Loucy (cell line): ENCODE measurements around the gene PSMD13.

Experiments used
- H2AFZ ChIP-seq: fragments of 200-600 bp; sonication (generic); 2 replicates; pipeline ENCODE4 v1.6.0; 2016; ENCODE audit warnings: antibody characterized with exemption, mild to moderate bottlenecking, low read length, moderate library complexity
- H3F3A ChIP-seq: fragments of 200-600 bp; 2 replicates; pipeline ENCODE4 v1.6.0; 2016; ENCODE audit warnings: antibody characterized with exemption, low read depth, mild to moderate bottlenecking
- H3K27me3 ChIP-seq: fragments of 200-600 bp; sonication (generic); 2 replicates; pipeline ENCODE4 v1.6.1; 2014; ENCODE audit warnings: low read length, mild to moderate bottlenecking; ENCODE audit not compliant: insufficient read depth, poor library complexity, severe bottlenecking
- H3K36me3 ChIP-seq: fragments of 200-600 bp; sonication (generic); 2 replicates; pipeline ENCODE4 v1.6.1; 2016; ENCODE audit warnings: low read length; ENCODE audit not compliant: insufficient read depth
- H3K4me1 ChIP-seq: fragments of 200-600 bp; sonication (generic); 2 replicates; pipeline ENCODE4 v1.5.1; 2014; ENCODE audit warnings: low read length, mild to moderate bottlenecking; ENCODE audit not compliant: insufficient read depth, poor library complexity, severe bottlenecking
- H3K4me2 ChIP-seq: fragments of 200-600 bp; sonication (generic); 2 replicates; pipeline ENCODE4 v1.6.0; 2014; ENCODE audit warnings: antibody characterized with exemption, low read length, low read depth, mild to moderate bottlenecking; ENCODE audit not compliant: poor library complexity, severe bottlenecking
- H3K4me3 ChIP-seq: fragments of 200-600 bp; sonication (generic); 2 replicates; pipeline ENCODE4 v1.5.1; 2014; ENCODE audit warnings: low read length, mild to moderate bottlenecking, mixed read lengths; ENCODE audit not compliant: poor library complexity, severe bottlenecking
- H3K79me2 ChIP-seq: fragments of 200-600 bp; sonication (generic); 2 replicates; pipeline ENCODE4 v1.6.1; 2014; ENCODE audit warnings: low read length; ENCODE audit not compliant: insufficient read depth
- H3K9ac ChIP-seq: fragments of 200-600 bp; sonication (generic); 2 replicates; pipeline ENCODE4 v1.6.0; 2014; ENCODE audit warnings: mild to moderate bottlenecking, low read depth, low read length, moderate library complexity; ENCODE audit not compliant: poor library complexity, severe bottlenecking
- H3K9me2 ChIP-seq: fragments of 200-600 bp; sonication (generic); replicated peaks from 2 replicates; pipeline ENCODE4 v1.6.1; 2016; ENCODE audit warnings: low read depth, low read length, mixed read lengths
- H3K9me3 ChIP-seq: fragments of 200-600 bp; sonication (generic); 2 replicates; pipeline ENCODE4 v1.6.1; 2014; ENCODE audit warnings: mild to moderate bottlenecking, antibody characterized with exemption, low read length, low read depth; ENCODE audit not compliant: insufficient read depth
- H4K20me1 ChIP-seq: fragments of 200-600 bp; sonication (generic); 2 replicates; pipeline ENCODE4 v1.6.0; 2014; ENCODE audit warnings: antibody characterized with exemption, low read length, mild to moderate bottlenecking; ENCODE audit not compliant: insufficient read depth, poor library complexity, severe bottlenecking
- EZH2phosphoT487 ChIP-seq: fragments of 200-600 bp; IDR thresholded peaks from 2 replicates; pipeline ENCODE4 v1.6.1; 2018; ENCODE audit warnings: antibody characterized with exemption, mild to moderate bottlenecking, moderate library complexity, borderline replicate concordance
- TF ChIP-seq, protein P1 (sequence below): fragments of 200-600 bp; sonication (generic); conservative IDR thresholded peaks from 2 replicates; pipeline ENCODE4 v1.5.1; 2014; ENCODE audit warnings: mild to moderate bottlenecking, antibody characterized with exemption, low read length

The PSMD13 gene

GRCh38 chr11:282171-282570, 45.4 kb downstream of the PSMD13 start:
- Histone ChIP-seq H3K4me3 (no peak overlapping the region), H3K9me2 (no peaks in the 10 kb centered on the region), H3K79me2 (peaks cover 4% of the 10 kb centered on the region; the same call in 1 of the 2 replicates), H4K20me1 (no peaks in the 10 kb centered on the region), H3K9me3 (no peaks in the 10 kb centered on the region), H3K36me3 (no peaks in the 10 kb centered on the region), H3K4me2 (no peak overlapping the region), H3K4me1 (peaks cover 13% of the 10 kb centered on the region), H3K27me3 (no peaks in the 10 kb centered on the region), H3K9ac (no peak overlapping the region), H3F3A (no peaks in the 10 kb centered on the region), H2AFZ (no peak overlapping the region)
- TF ChIP-seq, protein P1, sequence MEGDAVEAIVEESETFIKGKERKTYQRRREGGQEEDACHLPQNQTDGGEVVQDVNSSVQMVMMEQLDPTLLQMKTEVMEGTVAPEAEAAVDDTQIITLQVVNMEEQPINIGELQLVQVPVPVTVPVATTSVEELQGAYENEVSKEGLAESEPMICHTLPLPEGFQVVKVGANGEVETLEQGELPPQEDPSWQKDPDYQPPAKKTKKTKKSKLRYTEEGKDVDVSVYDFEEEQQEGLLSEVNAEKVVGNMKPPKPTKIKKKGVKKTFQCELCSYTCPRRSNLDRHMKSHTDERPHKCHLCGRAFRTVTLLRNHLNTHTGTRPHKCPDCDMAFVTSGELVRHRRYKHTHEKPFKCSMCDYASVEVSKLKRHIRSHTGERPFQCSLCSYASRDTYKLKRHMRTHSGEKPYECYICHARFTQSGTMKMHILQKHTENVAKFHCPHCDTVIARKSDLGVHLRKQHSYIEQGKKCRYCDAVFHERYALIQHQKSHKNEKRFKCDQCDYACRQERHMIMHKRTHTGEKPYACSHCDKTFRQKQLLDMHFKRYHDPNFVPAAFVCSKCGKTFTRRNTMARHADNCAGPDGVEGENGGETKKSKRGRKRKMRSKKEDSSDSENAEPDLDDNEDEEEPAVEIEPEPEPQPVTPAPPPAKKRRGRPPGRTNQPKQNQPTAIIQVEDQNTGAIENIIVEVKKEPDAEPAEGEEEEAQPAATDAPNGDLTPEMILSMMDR: no peak
- no peak for TF ChIP-seq EZH2phosphoT487

- Histone ChIP-seq H3K27me3 (no peaks in the 10 kb centered on the region), H3K9ac (no peak overlapping the region), H3K36me3 (no peaks in the 10 kb centered on the region), H2AFZ (no peak overlapping the region), H3K4me3 (no peak overlapping the region), H3K4me2 (no peak overlapping the region), H4K20me1 (no peaks in the 10 kb centered on the region), H3F3A (no peaks in the 10 kb centered on the region), H3K9me3 (no peaks in the 10 kb centered on the region), H3K9me2 (no peaks in the 10 kb centered on the region), H3K4me1 (peaks cover 14% of the 10 kb centered on the region), H3K79me2 (peaks cover 5% of the 10 kb centered on the region; the same call in 1 of the 2 replicates)
- TF ChIP-seq EZH2phosphoT487: no peak
- TF ChIP-seq, protein P1: no peak
Observed at GRCh38 chr11:282630-283360, 46.0 kb downstream of the PSMD13 start.

DNA sequence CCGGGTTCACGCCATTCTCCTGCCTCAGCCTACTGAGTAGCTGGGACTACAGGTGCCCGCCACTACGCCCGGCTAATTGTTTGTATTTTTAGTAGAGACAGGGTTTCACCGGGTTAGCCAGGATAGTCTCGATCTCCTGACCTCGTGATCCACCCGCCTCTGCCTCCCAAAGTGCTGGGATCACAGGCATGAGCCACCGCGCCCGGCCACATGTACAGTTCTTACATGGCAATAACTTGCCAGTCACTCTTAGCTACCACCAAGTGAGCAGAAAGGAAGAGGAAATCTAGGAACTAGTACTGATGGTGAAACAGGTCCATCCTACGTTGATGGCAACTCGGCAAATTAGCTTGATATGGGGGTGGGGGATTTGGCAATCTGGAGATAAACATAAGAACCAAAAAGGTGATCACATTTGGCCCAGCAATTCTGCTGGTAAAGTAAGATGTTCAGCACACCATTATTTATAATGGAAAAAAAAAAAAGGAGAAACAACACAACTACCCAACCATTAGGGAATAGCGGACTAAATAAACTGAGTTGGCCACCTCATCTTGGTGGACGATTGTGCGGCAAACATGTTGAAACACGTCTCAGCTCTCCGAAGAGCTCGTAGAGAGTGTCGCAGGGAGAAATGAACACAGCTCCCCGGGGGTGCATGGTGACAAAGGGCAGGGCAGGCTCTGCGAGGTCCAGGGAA, 46.8 kb downstream of the PSMD13 start:
- H3K4me3 ChIP-seq: no peak overlapping the region
- H3K9me3 ChIP-seq: no peaks in the 10 kb centered on the region
- H3K27me3 ChIP-seq: no peaks in the 10 kb centered on the region
- H2AFZ ChIP-seq: no peak overlapping the region
- no peak overlapping the region for H3K4me2 ChIP-seq
- peaks cover 20% of the 10 kb centered on the region for H3K4me1 ChIP-seq
- no peaks in the 10 kb centered on the region for H3K36me3 ChIP-seq
- peaks cover 13% of the 10 kb centered on the region; the same call in 1 of the 2 replicates for H3K79me2 ChIP-seq
- H3F3A ChIP-seq: no peaks in the 10 kb centered on the region
- TF ChIP-seq, protein P1: no peak
- TF ChIP-seq EZH2phosphoT487: no peak
- no peak overlapping the region for H3K9ac ChIP-seq
- no peaks in the 10 kb centered on the region for H4K20me1 ChIP-seq
- no peaks in the 10 kb centered on the region for H3K9me2 ChIP-seq
